GM04504 (cell line): ENCODE measurements around the gene EDNRA.

Experiments
- DNase-seq: peaks from one replicate; pipeline ENCODE4 v3.0.0-alpha.2; 2012; ENCODE audit warnings: low read depth

The EDNRA gene

DNA sequence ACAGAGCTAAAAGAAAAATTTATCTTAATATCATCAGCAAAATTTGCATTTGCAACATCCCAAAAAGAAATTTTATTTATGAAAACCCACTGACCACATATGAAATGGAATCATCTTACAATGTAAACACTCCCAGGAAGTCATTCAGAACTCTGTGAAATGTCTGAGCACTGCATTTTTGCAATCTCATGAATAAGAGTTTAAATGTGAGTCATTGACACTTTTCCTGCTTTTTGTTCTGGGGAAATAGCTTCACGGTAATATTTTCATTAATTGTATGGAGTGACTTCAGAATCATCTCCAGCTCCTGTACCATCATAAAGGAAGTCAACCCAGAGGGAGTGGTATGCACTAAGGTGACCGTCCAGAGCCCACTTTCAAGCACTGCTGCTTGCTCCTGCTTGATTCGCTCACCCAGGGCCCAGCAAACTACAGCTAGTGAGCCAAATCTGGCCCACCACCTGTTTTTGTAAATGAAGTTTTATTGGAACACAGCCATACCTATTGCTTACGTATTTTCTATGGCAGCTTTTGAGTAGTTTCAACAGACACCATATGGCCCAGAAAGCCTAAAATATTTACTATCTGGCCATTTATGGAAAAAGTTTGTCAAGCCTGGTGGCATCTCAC is 17.2 kb downstream of the EDNRA start:
- DNase-seq, result no peak

DNA sequence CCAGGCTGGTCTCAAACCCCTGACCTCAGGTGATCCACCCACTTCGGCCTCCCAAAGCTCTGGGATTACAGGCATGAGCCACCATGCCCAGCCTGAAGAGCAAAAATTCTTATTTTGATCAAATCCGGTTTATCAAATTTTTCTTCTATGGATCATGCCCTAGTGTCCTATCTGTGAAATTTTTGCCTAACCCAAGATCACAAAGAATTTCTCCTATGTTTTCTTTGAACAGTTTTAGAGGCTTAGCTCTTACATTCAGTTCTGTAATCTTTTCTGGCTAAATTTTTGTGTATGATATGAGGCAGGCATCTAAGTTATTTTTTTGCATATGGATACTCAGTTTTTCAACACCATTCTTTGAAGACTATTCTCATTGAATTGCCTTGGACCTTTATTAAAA is 27.4 kb downstream of the EDNRA start:
- no peak for DNase-seq

- no peak for DNase-seq
Measured at GRCh38 chr4:147509386-147509785, 28.5 kb downstream of the EDNRA start.

- DNase-seq, result no peak
Measured at GRCh38 chr4:147510962-147511668, 30.2 kb downstream of the EDNRA start.

- DNase-seq, result no peak
Measured at GRCh38 chr4:147513091-147513490, 32.2 kb downstream of the EDNRA start.

- DNase-seq, result no peak
Measured at GRCh38 chr4:147513952-147514351, 33.1 kb downstream of the EDNRA start.

DNA sequence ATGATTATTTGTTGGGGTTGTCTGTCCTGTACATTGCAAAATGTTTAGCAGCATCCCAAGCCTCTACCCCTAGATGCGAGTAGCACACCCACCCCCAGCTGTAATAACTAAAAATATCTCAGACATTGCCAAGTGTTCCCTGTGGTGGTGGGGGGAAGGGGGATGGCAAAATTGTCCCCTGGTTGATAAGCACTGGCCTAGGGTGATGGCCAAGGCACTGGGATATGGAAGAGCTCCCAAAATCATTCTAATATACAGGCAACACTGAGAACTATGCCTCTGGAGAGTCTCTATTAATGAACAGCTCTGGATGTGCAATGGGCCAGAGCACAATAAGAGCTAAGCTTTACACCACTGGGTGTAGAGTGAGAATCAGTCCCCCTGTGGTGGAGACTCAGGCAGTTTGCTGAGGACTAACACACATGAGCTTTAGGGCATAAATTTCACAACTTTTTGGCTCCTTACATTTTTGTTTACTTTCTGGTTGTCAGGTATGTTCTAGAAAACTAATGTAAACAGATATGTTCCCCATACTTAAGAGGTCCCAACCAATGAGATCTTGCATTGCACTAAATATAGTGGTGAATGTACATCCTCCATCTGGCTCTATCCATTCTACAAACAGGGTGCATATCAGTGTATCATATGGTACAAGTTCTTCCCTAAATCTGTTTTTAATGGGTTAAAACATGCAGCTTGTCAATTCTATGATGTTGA is 34.5 kb downstream of the EDNRA start:
- DNase-seq, result no peak

DNA sequence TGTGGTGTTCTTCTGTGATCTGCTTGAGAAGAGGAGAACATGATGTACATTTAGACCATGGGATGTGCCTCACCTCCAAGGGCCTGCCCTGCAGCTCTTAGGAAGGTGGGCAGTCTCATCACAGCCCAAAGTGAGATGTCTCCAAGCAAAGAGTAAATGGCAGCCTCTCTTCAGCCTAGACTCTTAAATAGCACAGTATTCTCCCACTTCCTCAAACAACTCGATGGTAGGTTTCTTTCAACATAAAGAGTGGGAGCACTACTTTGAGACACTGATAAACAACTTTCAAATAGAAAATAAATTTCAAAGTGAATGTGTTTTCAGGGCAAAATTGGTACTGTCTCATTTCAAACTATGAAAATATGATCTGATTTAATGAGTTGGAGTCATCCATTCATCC is 35.2 kb downstream of the EDNRA start:
- DNase-seq, result no peak

- DNase-seq, result no peak
Measured at GRCh38 chr4:147518086-147518485, 37.2 kb downstream of the EDNRA start.

DNA sequence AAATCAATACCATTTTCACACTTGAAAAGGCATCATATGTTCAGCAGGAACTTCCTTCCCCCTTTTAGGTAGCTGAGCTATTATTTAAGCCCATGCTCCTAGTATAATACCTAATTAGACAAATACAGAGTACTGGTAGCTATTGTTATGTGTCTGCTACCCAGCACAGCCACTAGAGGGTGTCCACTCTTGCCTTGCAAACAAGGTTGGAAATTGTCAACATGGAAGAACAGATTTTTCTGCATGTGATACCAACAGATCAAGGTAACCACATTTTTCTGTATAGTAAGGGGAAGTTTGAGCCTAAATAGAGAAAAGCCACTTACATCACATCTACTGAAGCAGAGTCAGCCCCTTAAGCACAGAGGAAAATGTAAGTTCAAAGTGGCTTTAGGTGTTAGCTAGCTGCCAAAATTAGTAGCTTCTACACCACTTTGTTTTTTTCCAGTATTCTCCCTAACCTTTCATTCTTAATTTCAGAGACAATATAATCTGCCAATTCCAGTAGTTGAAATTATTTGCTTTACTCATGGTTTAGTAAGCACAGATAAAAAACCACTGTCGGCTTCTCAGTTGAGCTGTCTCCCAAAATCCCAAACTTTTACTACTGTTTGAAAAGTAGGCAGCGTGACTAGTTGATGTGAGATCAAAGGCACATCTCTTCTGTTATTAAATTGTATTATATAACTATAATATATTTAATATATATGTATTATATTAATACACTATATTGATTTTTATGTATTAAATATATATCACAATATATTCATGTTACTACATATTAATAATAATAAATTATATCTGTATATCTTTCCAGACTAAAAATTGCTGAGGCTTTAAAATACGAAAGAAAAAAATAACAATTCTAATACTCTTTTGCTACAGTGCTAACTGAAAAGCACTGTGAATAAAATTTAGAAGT is 38.2 kb downstream of the EDNRA start:
- DNase-seq, result peak; percentile 29

DNA sequence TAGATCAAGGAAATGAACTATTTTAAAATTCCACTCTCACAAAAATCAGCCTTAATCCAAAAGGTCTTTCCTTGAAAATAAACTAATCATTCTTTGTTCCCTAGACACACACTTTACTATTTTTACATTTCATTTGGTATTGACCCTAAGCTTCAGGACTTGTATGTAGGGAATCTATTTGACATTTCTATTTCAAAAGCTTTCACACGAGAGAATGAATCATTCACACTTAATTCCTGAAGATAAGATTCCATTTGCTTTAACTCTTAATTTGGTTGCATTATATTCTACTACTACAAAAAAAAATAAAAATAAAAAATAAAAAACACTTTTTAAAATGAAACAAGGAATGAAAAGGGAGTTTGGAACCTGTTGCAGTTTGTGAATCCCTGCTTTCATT is 43.7 kb downstream of the EDNRA start:
- no peak for DNase-seq

DNA sequence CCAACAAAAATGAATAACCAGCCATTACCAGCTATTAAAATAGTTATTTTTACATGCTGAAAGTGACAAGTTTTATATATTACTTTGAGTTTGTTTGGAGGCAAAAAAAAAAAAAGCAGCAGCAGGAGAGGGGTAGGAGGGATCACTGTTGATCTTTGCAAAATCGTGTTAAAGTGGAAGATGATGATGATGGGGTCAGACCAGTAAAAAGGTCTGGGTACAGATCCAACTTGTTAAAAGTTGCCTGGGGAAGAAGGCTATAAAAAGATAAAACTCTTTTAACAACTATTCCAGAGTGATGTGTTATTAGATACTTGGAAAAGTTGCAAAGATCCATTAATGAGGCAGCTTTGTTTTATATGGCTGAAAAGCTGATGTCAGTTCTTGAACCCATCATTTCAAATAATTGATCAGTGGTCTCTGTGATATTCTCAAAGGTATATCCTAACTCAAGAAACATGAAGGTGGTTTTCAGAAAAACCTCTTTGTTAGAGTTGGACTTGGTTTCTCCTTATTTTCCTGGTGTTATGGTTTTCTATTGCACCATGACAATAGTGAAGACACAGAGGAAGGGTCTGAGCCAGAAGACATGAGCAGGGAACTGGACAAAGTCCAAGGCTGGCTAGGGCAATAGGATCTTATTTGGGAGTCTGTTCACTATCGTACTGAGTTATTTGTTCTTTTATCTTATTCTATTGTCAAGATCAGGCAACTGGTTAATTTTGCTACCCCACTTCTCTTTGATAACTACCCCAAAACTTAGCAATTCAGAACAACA is 44.8 kb downstream of the EDNRA start:
- DNase-seq, result no peak

GRCh38 chr4:147526272-147526654 is 45.4 kb downstream of the EDNRA start:
- no peak for DNase-seq

DNA sequence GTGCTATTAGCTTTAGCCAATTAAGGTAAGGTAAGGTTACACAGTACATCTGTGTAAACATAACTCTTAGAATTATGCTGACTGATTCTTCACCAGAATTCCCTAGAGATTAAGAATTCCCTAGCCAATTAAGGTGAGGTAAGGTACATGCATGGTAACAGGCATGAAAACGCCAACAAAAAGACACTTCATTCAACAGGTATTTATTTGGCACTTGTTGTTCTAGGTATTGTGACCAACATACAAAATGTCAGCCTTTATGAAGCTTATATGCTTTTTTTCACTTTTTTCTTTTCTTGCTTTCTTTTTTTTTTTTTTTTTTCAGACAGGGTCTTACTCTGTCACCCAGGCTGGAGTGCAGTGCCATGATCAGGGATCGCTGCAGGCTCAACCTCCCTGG is 47.2 kb downstream of the EDNRA start:
- no peak for DNase-seq

GRCh38 chr4:147530134-147530533 is 49.2 kb downstream of the EDNRA start:
- no peak for DNase-seq

GRCh38 chr4:147530723-147531122 is 49.8 kb downstream of the EDNRA start:
- no peak for DNase-seq

- no peak for DNase-seq
Measured at GRCh38 chr4:147532896-147533295, 52.0 kb downstream of the EDNRA start.

DNA sequence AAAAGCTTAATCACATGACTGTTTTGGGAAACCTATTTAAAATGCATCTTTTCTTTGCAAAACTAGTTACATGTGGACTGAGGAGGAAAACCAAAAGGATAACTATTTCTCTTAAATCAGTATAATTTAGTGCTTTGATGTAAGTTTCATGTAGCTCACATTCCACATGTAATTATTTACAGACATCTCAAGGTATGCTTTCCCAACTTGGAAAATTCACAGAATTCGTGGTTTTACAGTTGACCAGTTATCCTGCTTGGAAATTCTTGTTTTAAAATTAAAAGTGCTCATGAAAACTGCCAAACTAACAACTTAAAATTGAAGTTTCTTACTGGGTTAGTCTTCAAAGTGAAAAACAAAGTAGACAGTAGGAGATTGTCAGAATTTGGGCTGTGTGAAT is 52.4 kb downstream of the EDNRA start:
- DNase-seq, result no peak

- no peak for DNase-seq
Measured at GRCh38 chr4:147535124-147535523, 54.2 kb downstream of the EDNRA start.

- DNase-seq, result no peak
Measured at GRCh38 chr4:147538711-147539110, 57.8 kb downstream of the EDNRA start.

- DNase-seq, result no peak
Measured at GRCh38 chr4:147539959-147540358, 59.1 kb downstream of the EDNRA start.
